ENCODE data around the gene C1orf53.

C1orf53 gene

DNA sequence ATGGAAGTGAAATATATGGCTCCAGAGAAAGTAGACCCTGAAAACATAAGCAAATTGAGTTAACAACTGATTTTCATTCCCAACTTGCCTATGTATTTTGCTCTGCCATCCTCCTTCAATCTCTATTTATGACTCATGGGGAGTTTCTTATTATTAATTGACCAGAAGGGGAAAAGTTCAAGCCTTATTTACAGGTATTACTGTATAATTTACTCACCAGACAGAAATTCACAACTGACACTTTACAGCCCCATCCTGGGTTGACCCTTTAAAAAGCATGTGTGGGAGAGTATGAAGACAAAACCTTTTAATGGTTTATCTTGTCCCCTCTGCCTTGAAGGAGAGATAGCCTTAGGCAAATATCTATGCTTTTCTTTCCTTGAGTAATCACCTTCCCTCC, 39.8 kb upstream of the C1orf53 start (continued):
- TF ChIP-seq, protein P1, sequence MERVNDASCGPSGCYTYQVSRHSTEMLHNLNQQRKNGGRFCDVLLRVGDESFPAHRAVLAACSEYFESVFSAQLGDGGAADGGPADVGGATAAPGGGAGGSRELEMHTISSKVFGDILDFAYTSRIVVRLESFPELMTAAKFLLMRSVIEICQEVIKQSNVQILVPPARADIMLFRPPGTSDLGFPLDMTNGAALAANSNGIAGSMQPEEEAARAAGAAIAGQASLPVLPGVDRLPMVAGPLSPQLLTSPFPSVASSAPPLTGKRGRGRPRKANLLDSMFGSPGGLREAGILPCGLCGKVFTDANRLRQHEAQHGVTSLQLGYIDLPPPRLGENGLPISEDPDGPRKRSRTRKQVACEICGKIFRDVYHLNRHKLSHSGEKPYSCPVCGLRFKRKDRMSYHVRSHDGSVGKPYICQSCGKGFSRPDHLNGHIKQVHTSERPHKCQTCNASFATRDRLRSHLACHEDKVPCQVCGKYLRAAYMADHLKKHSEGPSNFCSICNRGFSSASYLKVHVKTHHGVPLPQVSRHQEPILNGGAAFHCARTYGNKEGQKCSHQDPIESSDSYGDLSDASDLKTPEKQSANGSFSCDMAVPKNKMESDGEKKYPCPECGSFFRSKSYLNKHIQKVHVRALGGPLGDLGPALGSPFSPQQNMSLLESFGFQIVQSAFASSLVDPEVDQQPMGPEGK (CRISPR knock-in tag; IDR thresholded peaks at IDR 0.05; ENCODE audit: borderline replicate concordance) = no peak; the same call in 1 of the 2 replicates
- TF ChIP-seq TCF4 (CRISPR knock-in tag; IDR thresholded peaks at IDR 0.05; ENCODE audit: borderline replicate concordance) = no peak
- TF ChIP-seq ZNF70 (CRISPR knock-in tag; IDR thresholded peaks at IDR 0.05) = no peak
- TF ChIP-seq ARNTL (CRISPR knock-in tag; IDR thresholded peaks at IDR 0.05; ENCODE audit: borderline replicate concordance, low read depth) = no peak
- TF ChIP-seq, protein P2, sequence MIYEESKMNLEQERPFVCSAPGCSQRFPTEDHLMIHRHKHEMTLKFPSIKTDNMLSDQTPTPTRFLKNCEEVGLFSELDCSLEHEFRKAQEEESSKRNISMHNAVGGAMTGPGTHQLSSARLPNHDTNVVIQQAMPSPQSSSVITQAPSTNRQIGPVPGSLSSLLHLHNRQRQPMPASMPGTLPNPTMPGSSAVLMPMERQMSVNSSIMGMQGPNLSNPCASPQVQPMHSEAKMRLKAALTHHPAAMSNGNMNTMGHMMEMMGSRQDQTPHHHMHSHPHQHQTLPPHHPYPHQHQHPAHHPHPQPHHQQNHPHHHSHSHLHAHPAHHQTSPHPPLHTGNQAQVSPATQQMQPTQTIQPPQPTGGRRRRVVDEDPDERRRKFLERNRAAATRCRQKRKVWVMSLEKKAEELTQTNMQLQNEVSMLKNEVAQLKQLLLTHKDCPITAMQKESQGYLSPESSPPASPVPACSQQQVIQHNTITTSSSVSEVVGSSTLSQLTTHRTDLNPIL (CRISPR knock-in tag; IDR thresholded peaks at IDR 0.05; ENCODE audit: low read depth) = no peak
- TF ChIP-seq, protein P3, sequence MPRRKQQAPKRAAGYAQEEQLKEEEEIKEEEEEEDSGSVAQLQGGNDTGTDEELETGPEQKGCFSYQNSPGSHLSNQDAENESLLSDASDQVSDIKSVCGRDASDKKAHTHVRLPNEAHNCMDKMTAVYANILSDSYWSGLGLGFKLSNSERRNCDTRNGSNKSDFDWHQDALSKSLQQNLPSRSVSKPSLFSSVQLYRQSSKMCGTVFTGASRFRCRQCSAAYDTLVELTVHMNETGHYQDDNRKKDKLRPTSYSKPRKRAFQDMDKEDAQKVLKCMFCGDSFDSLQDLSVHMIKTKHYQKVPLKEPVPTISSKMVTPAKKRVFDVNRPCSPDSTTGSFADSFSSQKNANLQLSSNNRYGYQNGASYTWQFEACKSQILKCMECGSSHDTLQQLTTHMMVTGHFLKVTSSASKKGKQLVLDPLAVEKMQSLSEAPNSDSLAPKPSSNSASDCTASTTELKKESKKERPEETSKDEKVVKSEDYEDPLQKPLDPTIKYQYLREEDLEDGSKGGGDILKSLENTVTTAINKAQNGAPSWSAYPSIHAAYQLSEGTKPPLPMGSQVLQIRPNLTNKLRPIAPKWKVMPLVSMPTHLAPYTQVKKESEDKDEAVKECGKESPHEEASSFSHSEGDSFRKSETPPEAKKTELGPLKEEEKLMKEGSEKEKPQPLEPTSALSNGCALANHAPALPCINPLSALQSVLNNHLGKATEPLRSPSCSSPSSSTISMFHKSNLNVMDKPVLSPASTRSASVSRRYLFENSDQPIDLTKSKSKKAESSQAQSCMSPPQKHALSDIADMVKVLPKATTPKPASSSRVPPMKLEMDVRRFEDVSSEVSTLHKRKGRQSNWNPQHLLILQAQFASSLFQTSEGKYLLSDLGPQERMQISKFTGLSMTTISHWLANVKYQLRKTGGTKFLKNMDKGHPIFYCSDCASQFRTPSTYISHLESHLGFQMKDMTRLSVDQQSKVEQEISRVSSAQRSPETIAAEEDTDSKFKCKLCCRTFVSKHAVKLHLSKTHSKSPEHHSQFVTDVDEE (CRISPR knock-in tag; IDR thresholded peaks at IDR 0.05) = no peak

DNA sequence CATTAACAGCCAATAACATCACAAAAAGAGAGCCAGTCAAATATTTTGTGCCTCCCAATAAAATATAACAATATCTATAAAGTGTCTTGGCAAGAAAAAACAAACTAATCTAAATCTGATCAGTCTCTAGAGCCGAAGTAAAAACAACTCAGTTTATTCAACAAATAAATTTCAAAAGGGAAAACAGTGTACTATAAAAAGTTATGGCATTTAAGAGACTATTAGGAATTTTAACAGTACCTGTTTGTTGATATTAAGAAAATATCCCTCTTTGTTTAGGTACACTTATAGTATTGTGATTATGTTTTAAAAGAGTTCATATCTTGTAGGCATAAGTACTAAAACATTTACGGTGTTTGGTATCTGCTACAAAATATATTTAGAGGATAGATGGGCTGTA, 36.6 kb upstream of the C1orf53 start:
- ATAC-seq = no peak
- TF ChIP-seq BACH2 (CRISPR knock-in tag; IDR thresholded peaks at IDR 0.05; ENCODE audit: borderline replicate concordance) = no peak
- no peak for TF ChIP-seq GLIS3 (CRISPR knock-in tag; IDR thresholded peaks at IDR 0.05)
- TF ChIP-seq TCF4 (CRISPR knock-in tag; IDR thresholded peaks at IDR 0.05; ENCODE audit: borderline replicate concordance) = no peak
- TF ChIP-seq, protein P4, sequence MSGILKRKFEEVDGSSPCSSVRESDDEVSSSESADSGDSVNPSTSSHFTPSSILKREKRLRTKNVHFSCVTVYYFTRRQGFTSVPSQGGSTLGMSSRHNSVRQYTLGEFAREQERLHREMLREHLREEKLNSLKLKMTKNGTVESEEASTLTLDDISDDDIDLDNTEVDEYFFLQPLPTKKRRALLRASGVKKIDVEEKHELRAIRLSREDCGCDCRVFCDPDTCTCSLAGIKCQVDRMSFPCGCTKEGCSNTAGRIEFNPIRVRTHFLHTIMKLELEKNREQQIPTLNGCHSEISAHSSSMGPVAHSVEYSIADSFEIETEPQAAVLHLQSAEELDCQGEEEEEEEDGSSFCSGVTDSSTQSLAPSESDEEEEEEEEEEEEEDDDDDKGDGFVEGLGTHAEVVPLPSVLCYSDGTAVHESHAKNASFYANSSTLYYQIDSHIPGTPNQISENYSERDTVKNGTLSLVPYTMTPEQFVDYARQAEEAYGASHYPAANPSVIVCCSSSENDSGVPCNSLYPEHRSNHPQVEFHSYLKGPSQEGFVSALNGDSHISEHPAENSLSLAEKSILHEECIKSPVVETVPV (CRISPR knock-in tag; IDR thresholded peaks at IDR 0.05) = no peak
- no peak for TF ChIP-seq RARB (CRISPR knock-in tag; IDR thresholded peaks at IDR 0.05)
- TF ChIP-seq ZNF8 (CRISPR knock-in tag; IDR thresholded peaks at IDR 0.05) = no peak
- no peak for TF ChIP-seq ZC3H10 (CRISPR knock-in tag; IDR thresholded peaks at IDR 0.05)
- TF ChIP-seq ARNTL (CRISPR knock-in tag; IDR thresholded peaks at IDR 0.05; ENCODE audit: borderline replicate concordance, low read depth) = no peak
- no peak for TF ChIP-seq ZNF70 (CRISPR knock-in tag; IDR thresholded peaks at IDR 0.05)
- TF ChIP-seq, protein P3 (CRISPR knock-in tag; IDR thresholded peaks at IDR 0.05) = no peak
- no peak for TF ChIP-seq ESRRG (CRISPR knock-in tag; IDR thresholded peaks at IDR 0.05)

DNA sequence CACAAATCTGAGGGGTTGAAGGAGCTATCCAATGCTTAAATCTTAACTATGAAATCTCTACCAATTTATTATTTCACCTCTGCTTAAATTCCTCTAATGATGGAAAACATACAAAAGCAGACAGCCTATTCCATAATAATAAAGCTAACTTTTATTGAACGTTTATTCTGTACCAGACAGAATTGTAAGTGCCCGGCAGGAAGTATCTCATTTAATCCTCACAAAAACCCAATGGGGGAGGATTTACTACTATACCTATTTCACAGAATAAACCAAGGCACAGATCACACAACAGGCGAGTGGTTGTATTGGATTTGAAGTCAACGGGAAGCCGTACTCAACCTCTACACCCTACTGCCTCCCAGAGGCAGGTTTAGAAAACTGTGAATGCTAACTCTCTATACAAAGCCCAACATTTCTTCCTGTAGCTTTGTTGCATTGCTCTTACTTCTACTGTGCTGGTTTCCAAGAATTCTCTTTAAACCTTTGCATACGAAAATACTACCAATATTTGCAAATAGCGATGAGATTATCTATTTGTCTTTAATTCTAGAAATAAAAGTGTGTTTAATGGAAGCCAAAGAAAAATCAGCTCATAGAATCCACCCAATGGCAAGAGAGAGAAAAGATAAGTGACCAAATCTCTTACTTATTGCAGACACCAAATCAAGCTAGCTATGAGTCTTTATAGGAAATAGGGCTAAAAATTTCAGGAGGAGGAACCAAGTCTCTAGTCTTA, 33.5 kb upstream of the C1orf53 start:
- TF ChIP-seq RARB (CRISPR knock-in tag; IDR thresholded peaks at IDR 0.05) (no peak), CSDC2 (CRISPR knock-in tag; IDR thresholded peaks at IDR 0.05) (no peak), ZNF565 (CRISPR knock-in tag; conservative IDR thresholded peaks at IDR 0.05; ENCODE audit: low read depth) (no peak)

DNA sequence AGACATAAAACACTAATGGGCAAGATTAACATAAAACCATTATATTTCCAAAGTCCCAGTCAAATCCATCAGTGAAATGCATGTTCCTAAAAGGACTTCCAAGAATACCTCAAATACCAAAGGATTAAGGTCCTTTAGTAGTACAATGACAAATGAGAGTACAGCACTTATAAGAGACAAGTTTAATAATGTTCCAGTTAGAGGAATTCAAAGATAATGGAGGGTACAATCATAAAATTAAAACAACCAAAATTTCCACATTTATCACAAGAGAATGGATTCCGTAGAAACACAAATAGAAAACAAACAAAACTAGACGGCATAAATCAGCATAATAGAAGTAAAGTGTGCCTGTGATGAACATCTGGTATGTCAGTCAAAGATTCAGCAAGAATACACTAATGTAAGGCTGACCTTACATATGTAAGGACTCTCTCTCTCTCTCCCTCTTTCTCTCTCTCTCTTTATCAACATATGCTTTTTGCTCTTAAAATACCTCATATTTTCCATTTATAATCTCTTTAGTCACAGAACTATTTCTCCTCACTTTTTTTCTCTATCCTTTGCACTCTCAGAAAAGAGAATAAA, 32.8 kb upstream of the C1orf53 start:
- no peak for ATAC-seq
- TF ChIP-seq, protein P3 (CRISPR knock-in tag; IDR thresholded peaks at IDR 0.05) = no peak
- TF ChIP-seq TCF4 (CRISPR knock-in tag; IDR thresholded peaks at IDR 0.05; ENCODE audit: borderline replicate concordance) = no peak
- TF ChIP-seq ESRRG (CRISPR knock-in tag; IDR thresholded peaks at IDR 0.05) = no peak
- TF ChIP-seq, protein P5, sequence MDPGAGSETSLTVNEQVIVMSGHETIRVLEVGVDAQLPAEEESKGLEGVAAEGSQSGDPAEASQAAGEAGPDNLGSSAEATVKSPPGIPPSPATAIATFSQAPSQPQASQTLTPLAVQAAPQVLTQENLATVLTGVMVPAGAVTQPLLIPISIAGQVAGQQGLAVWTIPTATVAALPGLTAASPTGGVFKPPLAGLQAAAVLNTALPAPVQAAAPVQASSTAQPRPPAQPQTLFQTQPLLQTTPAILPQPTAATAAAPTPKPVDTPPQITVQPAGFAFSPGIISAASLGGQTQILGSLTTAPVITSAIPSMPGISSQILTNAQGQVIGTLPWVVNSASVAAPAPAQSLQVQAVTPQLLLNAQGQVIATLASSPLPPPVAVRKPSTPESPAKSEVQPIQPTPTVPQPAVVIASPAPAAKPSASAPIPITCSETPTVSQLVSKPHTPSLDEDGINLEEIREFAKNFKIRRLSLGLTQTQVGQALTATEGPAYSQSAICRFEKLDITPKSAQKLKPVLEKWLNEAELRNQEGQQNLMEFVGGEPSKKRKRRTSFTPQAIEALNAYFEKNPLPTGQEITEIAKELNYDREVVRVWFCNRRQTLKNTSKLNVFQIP (CRISPR knock-in tag; IDR thresholded peaks at IDR 0.05; ENCODE audit: borderline replicate concordance, low read depth) = no peak
- TF ChIP-seq, protein P4 (CRISPR knock-in tag; IDR thresholded peaks at IDR 0.05) = no peak

More for the DNA sequence above, 33.5 kb upstream of the C1orf53 start:
- peak; percentile 95 for ATAC-seq

Data from SK-N-SH treated with all-trans-retinoic acid at 6 μM for 48 hours (cell line).